IPS-20b (cell line): ENCODE measurements around the gene MAP4K4.
A peak's percentile ranks its signal among the peaks of the same experiment; 100 is the strongest.
"Not testable (repeated sequence)": the region's sequence is repeated elsewhere in the genome, so short reads cannot be mapped to it uniquely, and the experiment has no call there.

Experiments used
- H3K27ac ChIP-seq: one replicate; pipeline ENCODE4 v1.5.1; 2013; ENCODE audit warnings: low read length
- H3K27me3 ChIP-seq: 2 replicates; pipeline ENCODE4 v1.6.1; 2013; ENCODE audit warnings: mild to moderate bottlenecking, low read length, inconsistent platforms; ENCODE audit not compliant: insufficient read depth
- H3K36me3 ChIP-seq: 2 replicates; pipeline ENCODE4 v1.6.1; 2013; ENCODE audit warnings: low read depth, mild to moderate bottlenecking, inconsistent platforms, low read length, moderate library complexity; ENCODE audit not compliant: insufficient read depth
- H3K4me1 ChIP-seq: 2 replicates; pipeline ENCODE4 v1.6.1; 2013; ENCODE audit warnings: mild to moderate bottlenecking, control low read depth, inconsistent platforms, low read length, moderate library complexity; ENCODE audit not compliant: insufficient read depth
- H3K4me3 ChIP-seq: 2 replicates; pipeline ENCODE4 v1.5.1; 2013; ENCODE audit warnings: mild to moderate bottlenecking, low read length, inconsistent platforms
- H3K9ac ChIP-seq: 2 replicates; pipeline ENCODE4 v1.6.1; 2013; ENCODE audit warnings: low read depth, mild to moderate bottlenecking, inconsistent platforms, low read length, moderate library complexity
- H3K9me3 ChIP-seq: 2 replicates; pipeline ENCODE4 v1.6.1; 2013; ENCODE audit warnings: mild to moderate bottlenecking, low read depth, low read length, inconsistent platforms; ENCODE audit not compliant: insufficient read depth

Gene MAP4K4

DNA sequence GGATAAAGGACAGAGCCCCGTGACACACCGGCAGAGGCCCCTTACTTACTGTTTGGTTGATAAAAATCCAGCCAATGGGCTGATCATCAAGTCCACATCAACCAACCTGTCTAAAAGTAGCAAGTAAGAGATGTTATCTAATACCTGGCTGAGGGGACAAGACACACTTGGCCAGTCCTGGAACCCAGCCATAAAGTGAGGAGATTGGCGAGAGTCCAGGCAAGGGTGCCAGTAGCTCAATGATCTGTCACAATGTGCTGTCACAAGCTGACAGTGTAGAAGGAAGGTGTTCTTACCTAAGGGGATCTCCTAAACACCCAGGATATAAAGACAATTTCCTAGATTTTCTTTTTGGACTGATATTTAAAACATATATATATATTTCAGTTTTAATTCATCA lies 232.5 kb downstream of the MAP4K4 start:
- Histone ChIP-seq H3K27me3 (no peaks in the 10 kb centered on the region), H3K36me3 (no peaks in the 10 kb centered on the region), H3K27ac (no peak overlapping the region), H3K4me1 (no peaks in the 10 kb centered on the region), H3K4me3 (no peak overlapping the region), H3K9me3 (peaks cover 36% of the 10 kb centered on the region), H3K9ac (no peak overlapping the region)

DNA sequence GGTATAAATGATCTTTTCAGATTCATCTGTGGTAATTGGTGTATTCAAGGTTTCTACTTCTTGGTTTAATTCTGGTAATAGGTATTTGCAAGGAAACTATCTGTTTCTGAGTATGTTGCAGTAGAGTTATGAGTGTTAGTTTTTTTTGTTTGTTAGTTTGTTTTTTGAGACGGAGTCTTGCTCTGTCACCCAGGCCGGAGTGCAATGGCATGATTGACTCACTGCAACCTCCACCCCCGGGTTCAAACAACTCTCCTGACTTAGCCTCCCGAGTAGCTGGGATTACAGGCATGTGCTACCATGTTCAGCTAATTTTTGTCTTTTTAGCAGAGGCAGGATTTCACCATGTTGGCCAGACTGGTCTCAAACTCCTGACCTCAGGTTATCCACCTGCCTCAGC lies 233.3 kb downstream of the MAP4K4 start:
- Histone ChIP-seq H3K9ac (no peak overlapping the region), H3K36me3 (no peaks in the 10 kb centered on the region), H3K27ac (no peak overlapping the region), H3K9me3 (peaks cover 28% of the 10 kb centered on the region), H3K27me3 (no peaks in the 10 kb centered on the region), H3K4me1 (0 out of 2 replicates have a peak, but pooled peaks cover 5% of the 10 kb centered on the region), H3K4me3 (no peak overlapping the region)

DNA sequence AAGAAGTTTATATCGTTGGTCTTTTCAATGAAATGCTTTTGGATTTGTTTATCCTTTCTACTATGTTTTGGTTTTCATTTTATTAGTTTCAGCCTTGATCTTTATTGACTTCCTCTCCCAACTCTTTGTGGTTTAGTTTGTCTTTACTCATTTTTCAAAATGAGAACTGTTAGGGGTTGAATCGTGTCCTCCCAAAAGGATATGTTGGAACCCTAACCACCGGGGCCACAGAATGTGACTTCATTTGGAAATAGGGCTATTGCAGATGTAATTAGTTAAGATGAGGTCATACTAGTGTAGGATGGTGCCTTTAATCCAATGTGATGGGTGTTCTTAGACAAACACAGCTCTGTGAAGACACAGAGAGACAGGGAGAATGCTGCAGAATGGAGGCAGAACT lies 233.9 kb downstream of the MAP4K4 start:
- peaks cover 23% of the 10 kb centered on the region for H3K9me3 ChIP-seq
- no peaks in the 10 kb centered on the region for H3K27me3 ChIP-seq
- no peak overlapping the region for H3K9ac ChIP-seq
- no peaks in the 10 kb centered on the region for H3K36me3 ChIP-seq
- H3K4me3 ChIP-seq = no peak overlapping the region
- H3K27ac ChIP-seq = no peak overlapping the region
- peaks cover 7% of the 10 kb centered on the region; the same call in 1 of the 2 replicates for H3K4me1 ChIP-seq

DNA sequence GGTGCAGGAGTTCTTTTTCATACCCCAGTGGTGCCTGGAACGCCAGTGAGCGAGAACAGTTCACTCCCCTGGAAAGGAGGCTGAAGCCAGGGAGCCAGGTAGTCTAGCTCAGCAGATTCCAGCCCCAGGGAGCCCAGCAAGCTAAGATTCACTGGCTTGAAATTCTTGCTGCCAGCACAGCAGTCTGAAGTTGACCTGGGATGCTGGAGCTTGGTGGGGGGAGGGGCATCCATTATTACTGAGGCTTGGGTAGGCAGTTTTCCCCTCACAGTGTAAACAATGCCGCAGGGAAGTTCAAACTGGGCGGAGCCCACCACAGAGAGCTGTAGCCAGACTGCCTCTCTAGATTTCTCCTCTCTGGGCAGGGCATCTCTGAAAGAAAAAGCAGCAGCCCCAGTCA lies 238.3 kb downstream of the MAP4K4 start:
- H3K9me3 ChIP-seq, H3K4me1 ChIP-seq, H3K27me3 ChIP-seq, H3K27ac ChIP-seq, H3K36me3 ChIP-seq: not testable (repeated sequence)
- 0 out of 2 replicates have a peak overlapping the region, but pooled peaks have one; percentile 11 for H3K9ac ChIP-seq
- H3K4me3 ChIP-seq = peak overlapping the region; percentile 2; the same call in 1 of the 2 replicates

DNA sequence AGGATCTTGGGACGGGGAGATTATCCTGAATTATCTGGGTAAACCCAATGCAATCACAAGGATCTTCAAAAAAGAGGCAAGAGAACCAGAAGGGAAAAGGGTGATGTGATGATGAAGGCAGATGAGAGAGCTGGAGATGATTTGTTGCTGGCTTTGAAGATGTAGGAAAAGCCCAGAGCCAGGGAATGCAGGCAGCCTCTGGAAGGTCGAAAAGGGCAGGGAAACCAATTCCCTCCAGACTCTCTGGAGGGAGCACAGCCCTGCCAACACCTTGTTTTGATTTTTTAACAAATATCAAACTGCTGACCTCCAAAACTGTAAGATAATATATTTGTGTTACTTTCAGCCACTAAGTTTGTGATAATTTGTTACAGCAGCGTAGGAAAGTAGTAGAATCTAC lies 245.3 kb downstream of the MAP4K4 start:
- Histone ChIP-seq H3K9me3 (no peaks in the 10 kb centered on the region), H3K27me3 (no peaks in the 10 kb centered on the region), H3K4me1 (no peaks in the 10 kb centered on the region), H3K4me3 (no peak overlapping the region), H3K36me3 (no peaks in the 10 kb centered on the region), H3K27ac (no peak overlapping the region), H3K9ac (no peak overlapping the region)
